ENCODE data around the gene ACVR2A.

Gene ACVR2A

DNA sequence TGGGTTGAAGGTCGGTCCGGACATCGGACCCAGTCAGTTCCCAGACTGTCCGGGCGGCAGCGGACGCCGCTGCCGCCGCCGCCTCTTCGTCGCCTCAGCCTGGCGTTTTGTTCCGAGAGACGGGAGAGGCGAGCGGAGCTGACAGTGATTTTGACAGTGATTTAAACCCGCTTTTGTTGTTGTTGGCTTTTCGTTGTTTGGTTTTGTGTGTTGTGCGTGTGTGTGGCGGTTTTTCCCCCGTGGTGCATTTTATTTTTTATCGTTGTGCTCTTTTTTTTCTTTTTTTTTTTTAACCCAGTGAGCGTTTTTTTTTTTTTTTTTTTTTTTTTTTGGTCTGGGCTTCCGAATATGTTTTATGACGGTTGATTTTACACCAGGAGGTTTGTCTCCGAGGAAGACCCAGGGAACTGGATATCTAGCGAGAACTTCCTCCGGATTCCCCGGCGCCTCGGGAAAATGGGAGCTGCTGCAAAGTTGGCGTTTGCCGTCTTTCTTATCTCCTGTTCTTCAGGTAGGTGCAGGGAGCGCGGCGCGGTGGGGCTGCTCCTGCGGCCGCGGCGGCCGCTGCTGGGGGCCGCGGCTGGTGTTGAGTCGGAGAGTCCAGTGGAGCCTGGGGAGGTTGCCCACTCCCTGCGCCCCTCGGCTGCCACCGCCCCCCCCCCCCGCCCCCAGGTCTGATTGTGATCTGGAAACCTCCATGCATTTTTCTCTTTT, at the start of gene ACVR2A:
ACVR2A (plus strand) TSS at position 333 of the 714 bp plus-strand sequence; CDS start at position 457, 124 bp downstream.
- in situ Hi-C loops (cut with HindIII; ENCODE audit: low sequenced_read_pairs) = no loop called here

DNA sequence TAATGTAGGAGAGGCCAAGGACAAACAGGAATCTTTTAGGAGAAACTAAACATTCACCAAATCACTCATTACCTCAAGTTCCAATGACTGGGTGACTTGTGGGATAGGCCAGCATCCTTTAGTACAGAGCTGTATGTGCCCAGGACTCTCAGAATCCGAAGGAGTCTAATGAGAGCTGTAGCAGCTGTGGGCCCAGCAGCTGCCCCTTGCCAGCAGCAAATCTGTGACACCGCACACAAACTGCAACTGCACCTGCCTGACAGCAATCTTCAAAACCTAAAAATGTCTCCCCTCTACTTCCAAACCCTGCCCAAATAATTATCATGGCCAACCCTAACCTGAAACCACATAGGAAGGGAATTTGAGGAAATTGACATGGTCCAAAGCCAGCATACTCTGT, 44.5 kb upstream of the ACVR2A start:
- in situ Hi-C loops (cut with HindIII; ENCODE audit: low sequenced_read_pairs) = no loop called here

- in situ Hi-C loops (cut with HindIII; ENCODE audit: low sequenced_read_pairs) = no loop called here
Measured at GRCh38 chr2:147806846-147807245, 38.0 kb upstream of the ACVR2A start.

GRCh38 chr2:147808520-147808919, 36.3 kb upstream of the ACVR2A start:
- in situ Hi-C loops (cut with HindIII; ENCODE audit: low sequenced_read_pairs) = no loop called here

GRCh38 chr2:147810883-147811765, 33.7 kb upstream of the ACVR2A start:
- in situ Hi-C loops (cut with HindIII; ENCODE audit: low sequenced_read_pairs) = no loop called here

GRCh38 chr2:147818741-147819140, 26.1 kb upstream of the ACVR2A start:
- in situ Hi-C loops (cut with HindIII; ENCODE audit: low sequenced_read_pairs) = no loop called here

DNA sequence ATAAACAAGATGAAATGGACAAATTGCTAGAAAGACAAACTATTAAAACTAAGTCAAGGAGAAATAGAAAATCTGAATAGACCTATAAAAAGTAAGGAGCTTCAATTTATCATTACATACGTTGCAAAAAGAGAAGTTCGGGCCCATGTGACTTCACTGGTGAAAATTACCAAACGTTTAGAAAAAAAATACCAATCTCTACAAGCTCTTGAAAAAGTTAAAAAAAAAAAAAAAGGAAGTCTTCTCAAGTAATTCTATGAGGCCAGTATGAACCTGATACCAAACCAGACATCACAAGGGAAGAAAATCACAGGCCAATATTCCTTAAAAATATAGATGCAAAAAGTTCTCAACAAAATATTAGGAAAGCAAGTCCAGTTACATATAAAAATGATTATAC, 20.2 kb upstream of the ACVR2A start:
- in situ Hi-C loops (cut with HindIII; ENCODE audit: low sequenced_read_pairs) = no loop called here

GRCh38 chr2:147826278-147827087, 18.3 kb upstream of the ACVR2A start:
- in situ Hi-C loops (cut with HindIII; ENCODE audit: low sequenced_read_pairs) = no loop called here

- in situ Hi-C loops (cut with HindIII; ENCODE audit: low sequenced_read_pairs) = no loop called here
Measured at GRCh38 chr2:147827088-147827375, 17.8 kb upstream of the ACVR2A start.

DNA sequence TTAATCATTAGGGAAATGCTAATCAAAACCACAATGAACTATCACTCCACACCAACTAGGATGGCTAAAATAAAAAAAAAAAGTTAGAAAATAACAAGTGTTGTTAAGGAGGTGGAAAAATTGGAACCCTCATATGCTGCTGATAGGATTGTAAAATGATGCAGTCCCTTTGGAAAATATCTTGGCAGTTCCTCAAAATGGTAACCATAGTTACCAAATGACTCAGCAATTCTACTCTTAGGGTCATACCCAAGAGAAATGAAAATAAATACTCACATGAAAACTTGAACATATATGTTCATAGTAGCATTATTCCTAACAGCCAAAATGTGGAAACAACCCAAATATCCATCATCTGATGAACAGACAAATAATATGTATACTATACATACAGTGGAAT, 15.7 kb upstream of the ACVR2A start:
- in situ Hi-C loops (cut with HindIII; ENCODE audit: low sequenced_read_pairs) = no loop called here

- in situ Hi-C loops (cut with HindIII; ENCODE audit: low sequenced_read_pairs) = no loop called here
Measured at GRCh38 chr2:147836099-147836498, 8.7 kb upstream of the ACVR2A start.

DNA sequence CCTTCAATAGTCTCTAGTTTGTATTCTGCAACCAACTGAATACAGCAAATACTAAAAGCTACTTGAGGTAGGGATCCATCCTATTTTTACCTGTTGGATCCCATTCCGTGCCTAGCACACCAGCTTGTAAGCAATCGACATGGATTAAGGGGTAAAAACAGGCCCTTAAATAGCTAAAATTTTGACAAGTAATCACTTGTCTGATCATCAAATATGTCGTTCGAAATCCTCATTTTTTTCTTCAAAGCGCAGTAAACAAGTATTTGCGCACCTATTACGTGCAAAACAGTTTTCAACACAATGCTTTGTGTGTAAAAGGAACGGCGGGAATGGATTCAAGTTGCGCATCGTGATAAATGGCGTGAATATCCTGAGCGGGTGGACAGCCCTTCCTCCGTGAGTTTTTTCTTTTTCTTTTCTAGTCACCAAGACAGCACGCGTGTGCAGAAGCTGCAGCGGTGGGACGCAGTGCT, 1.4 kb upstream of the ACVR2A start:
- in situ Hi-C loops (cut with HindIII; ENCODE audit: low sequenced_read_pairs) = no loop called here

GRCh38 chr2:147843864-147844696, 749 bp upstream of the ACVR2A start:
- in situ Hi-C loops (cut with HindIII; ENCODE audit: low sequenced_read_pairs) = no loop called here

DNA sequence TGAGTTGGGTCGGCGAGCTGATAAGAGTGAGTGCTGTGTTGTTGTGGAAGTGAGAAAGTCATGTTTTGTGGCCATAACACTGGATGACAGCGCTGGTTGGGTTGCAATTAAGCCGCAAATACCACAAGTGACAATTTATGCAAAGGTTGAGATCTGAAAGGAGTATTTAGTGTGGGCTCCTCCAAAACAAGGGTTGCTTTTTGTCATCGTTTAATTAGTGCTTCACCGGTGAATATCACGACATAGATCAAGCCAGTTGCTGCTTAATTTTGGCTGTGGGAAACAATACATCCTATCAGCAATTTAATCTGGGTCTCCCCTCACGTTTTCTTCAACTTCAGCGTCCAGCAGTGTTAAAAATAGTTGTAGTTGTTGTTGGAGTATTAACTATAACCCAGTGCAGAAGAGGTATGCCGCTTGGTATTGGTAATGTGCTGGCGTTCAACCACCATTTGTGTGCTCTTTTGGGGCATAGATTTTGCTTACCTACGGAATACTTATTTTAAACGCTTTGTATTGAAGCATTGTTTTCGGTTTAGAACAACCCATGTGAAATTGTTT, 662 bp downstream of the ACVR2A start:
- in situ Hi-C loops (cut with HindIII; ENCODE audit: low sequenced_read_pairs) = no loop called here

- in situ Hi-C loops (cut with HindIII; ENCODE audit: low sequenced_read_pairs) = no loop called here
Measured at GRCh38 chr2:147846412-147847081, 1.7 kb downstream of the ACVR2A start.

- in situ Hi-C loops (cut with HindIII; ENCODE audit: low sequenced_read_pairs) = no loop called here
Measured at GRCh38 chr2:147847746-147848391, 3.0 kb downstream of the ACVR2A start.

GRCh38 chr2:147850838-147851237, 6.0 kb downstream of the ACVR2A start:
- in situ Hi-C loops (cut with HindIII; ENCODE audit: low sequenced_read_pairs) = no loop called here

GRCh38 chr2:147851244-147851930, 6.6 kb downstream of the ACVR2A start:
- in situ Hi-C loops (cut with HindIII; ENCODE audit: low sequenced_read_pairs) = no loop called here
